WTC11 (cell line): ENCODE data around the gene CHTF18. TPM values are rescaled to one million over a fixed set of nuclear protein-coding genes. Genes with fewer than 3 reads are reported as not detected.

Source experiments
- ATAC-seq: fragments of 200-7000 bp; cut with Tn5 transposase; 2 replicates; pipeline ENCODE4 v1.10.0; 2021; ENCODE audit warnings: mild to moderate bottlenecking, moderate library complexity
- CTCF ChIA-PET: fragments of 300-600 bp; sonication (Branson Sonifier 250); formaldehyde crosslinking; loops from one replicate; lab custom pipeline; 2021; ENCODE audit warnings: antibody characterized with exemption; lab: Charles Lee
- POLR2A ChIA-PET: fragments of 350-600 bp; sonication (Branson Sonifier 250); formaldehyde crosslinking; loops from one replicate; lab custom pipeline; 2021; ENCODE audit warnings: antibody characterized with exemption; lab: Charles Lee
- DNase-seq: peaks from one replicate; pipeline ENCODE4 v3.0.0; 2021; ENCODE audit warnings: low spot score
- H3K27ac Mint-ChIP-seq: 2 replicates; pipeline ENCODE4 v1.8.0; 2021; ENCODE audit warnings: mixed read lengths
- H3K27me3 Mint-ChIP-seq: 2 replicates; pipeline ENCODE4 v1.8.0; 2021; ENCODE audit warnings: low read depth, mild to moderate bottlenecking, moderate library complexity, mixed read lengths
- H3K36me3 Mint-ChIP-seq: 2 replicates; pipeline ENCODE4 v1.8.0; 2021; ENCODE audit warnings: mixed read lengths
- H3K4me1 Mint-ChIP-seq: 2 replicates; pipeline ENCODE4 v1.8.0; 2022; ENCODE audit warnings: mixed read lengths
- H3K4me3 Mint-ChIP-seq: 2 replicates; pipeline ENCODE4 v1.8.0; 2021; ENCODE audit warnings: mild to moderate bottlenecking, moderate library complexity, mixed read lengths
- H3K9me3 Mint-ChIP-seq: 2 replicates; pipeline ENCODE4 v1.8.0; 2021; ENCODE audit warnings: mixed read lengths
- ATF3 ChIP-seq: sonication (generic); formaldehyde crosslinking; conservative IDR thresholded peaks from 2 replicates; pipeline ENCODE4 v1.8.1; 2022; ENCODE audit warnings: mild to moderate bottlenecking, missing genetic modification reagents
- CTCF ChIP-seq: fragments of 200-600 bp; IDR thresholded peaks from 2 replicates; pipeline ENCODE4 v1.8.0; 2022; ENCODE audit warnings: antibody characterized with exemption
- E2F1 ChIP-seq: sonication (generic); formaldehyde crosslinking; IDR thresholded peaks from 2 replicates; pipeline ENCODE4 v1.8.0; 2022; ENCODE audit warnings: mild to moderate bottlenecking, missing genetic modification reagents
- ELF4 ChIP-seq: sonication (generic); formaldehyde crosslinking; IDR thresholded peaks from 2 replicates; pipeline ENCODE4 v1.8.1; 2022; ENCODE audit warnings: low read depth, mild to moderate bottlenecking, moderate library complexity, missing genetic modification reagents
- EMX1 ChIP-seq: fragments of 250-450 bp; sonication (Bioruptor Pico); IDR thresholded peaks from 2 replicates; pipeline ENCODE4 v1.8.0; 2021; ENCODE audit warnings: mild to moderate bottlenecking
- ESRRA ChIP-seq: sonication (generic); formaldehyde crosslinking; IDR thresholded peaks from 2 replicates; pipeline ENCODE4 v1.8.1; 2022; ENCODE audit warnings: mild to moderate bottlenecking, missing genetic modification reagents, borderline replicate concordance
- ETV6 ChIP-seq: sonication (generic); formaldehyde crosslinking; IDR thresholded peaks from 2 replicates; pipeline ENCODE4 v1.8.1; 2022; ENCODE audit warnings: mild to moderate bottlenecking, missing genetic modification reagents
- GABPB1 ChIP-seq: sonication (generic); formaldehyde crosslinking; IDR thresholded peaks from 2 replicates; pipeline ENCODE4 v1.8.1; 2023; ENCODE audit warnings: mild to moderate bottlenecking, missing genetic modification reagents
- KAT7 ChIP-seq: sonication (generic); formaldehyde crosslinking; IDR thresholded peaks from 2 replicates; pipeline ENCODE4 v1.8.1; 2023; ENCODE audit warnings: missing genetic modification reagents, mild to moderate bottlenecking, borderline replicate concordance
- NFATC4 ChIP-seq: fragments of 250-450 bp; sonication (Bioruptor Pico); IDR thresholded peaks from 2 replicates; pipeline ENCODE4 v1.9.0; 2021; ENCODE audit warnings: mild to moderate bottlenecking
- NFE2L1 ChIP-seq: sonication (generic); formaldehyde crosslinking; IDR thresholded peaks from 2 replicates; pipeline ENCODE4 v1.8.1; 2023; ENCODE audit warnings: missing genetic modification reagents
- RORB ChIP-seq: fragments of 250-450 bp; sonication (Bioruptor Pico); IDR thresholded peaks from 2 replicates; pipeline ENCODE4 v1.9.0; 2021; ENCODE audit warnings: mild to moderate bottlenecking
- SMAD3 ChIP-seq: sonication (generic); formaldehyde crosslinking; IDR thresholded peaks from 2 replicates; pipeline ENCODE4 v1.8.0; 2022; ENCODE audit warnings: missing genetic modification reagents, mild to moderate bottlenecking, borderline replicate concordance
- STAT6 ChIP-seq: sonication (generic); formaldehyde crosslinking; conservative IDR thresholded peaks from 2 replicates; pipeline ENCODE4 v1.8.1; 2023; ENCODE audit warnings: mild to moderate bottlenecking, low read depth, missing genetic modification reagents, moderate library complexity
- TCF7 ChIP-seq: sonication (generic); formaldehyde crosslinking; IDR thresholded peaks from 2 replicates; pipeline ENCODE4 v1.8.0; 2022; ENCODE audit warnings: mild to moderate bottlenecking, low read depth, missing genetic modification reagents, moderate library complexity
- TEAD4 ChIP-seq: sonication (generic); formaldehyde crosslinking; IDR thresholded peaks from 2 replicates; pipeline ENCODE4 v1.8.0; 2022; ENCODE audit warnings: mild to moderate bottlenecking, missing genetic modification reagents
- USF2 ChIP-seq: sonication (generic); formaldehyde crosslinking; IDR thresholded peaks from 2 replicates; pipeline ENCODE4 v1.8.1; 2023; ENCODE audit warnings: mild to moderate bottlenecking, missing genetic modification reagents, moderate library complexity
- ZNF121 ChIP-seq: sonication (generic); formaldehyde crosslinking; IDR thresholded peaks from 2 replicates; pipeline ENCODE4 v1.8.0; 2023; ENCODE audit warnings: missing genetic modification reagents
- ZNF138 ChIP-seq: sonication (generic); formaldehyde crosslinking; conservative IDR thresholded peaks from 2 replicates; pipeline ENCODE4 v1.8.1; 2022; ENCODE audit warnings: mild to moderate bottlenecking, moderate library complexity, missing genetic modification reagents
- ZNF423 ChIP-seq: fragments of 250-450 bp; sonication (Bioruptor Pico); IDR thresholded peaks from 2 replicates; pipeline ENCODE4 v2.1.2; 2022; ENCODE audit warnings: mild to moderate bottlenecking, moderate library complexity
- total RNA-seq: library from RNA; stranded (reverse); gene quantifications from 3 replicates; pipeline ENCODE4 v1.2.3, GENCODE V29; 2021
- TF ChIP-seq, protein P1 (sequence below): sonication (generic); formaldehyde crosslinking; IDR thresholded peaks from 2 replicates; pipeline ENCODE4 v1.8.0; 2022; ENCODE audit warnings: mild to moderate bottlenecking, missing genetic modification reagents
- TF ChIP-seq, protein P2 (sequence below): sonication (generic); formaldehyde crosslinking; IDR thresholded peaks from 2 replicates; pipeline ENCODE4 v1.8.1; 2022; ENCODE audit warnings: mild to moderate bottlenecking, missing genetic modification reagents, moderate library complexity, borderline replicate concordance
- TF ChIP-seq, protein P3 (sequence below): sonication (generic); formaldehyde crosslinking; IDR thresholded peaks from 2 replicates; pipeline ENCODE4 v1.8.0; 2022; ENCODE audit warnings: mild to moderate bottlenecking, missing genetic modification reagents

The CHTF18 gene
- total RNA-seq, 1 experiment from 2014 or later = 183 TPM

DNA sequence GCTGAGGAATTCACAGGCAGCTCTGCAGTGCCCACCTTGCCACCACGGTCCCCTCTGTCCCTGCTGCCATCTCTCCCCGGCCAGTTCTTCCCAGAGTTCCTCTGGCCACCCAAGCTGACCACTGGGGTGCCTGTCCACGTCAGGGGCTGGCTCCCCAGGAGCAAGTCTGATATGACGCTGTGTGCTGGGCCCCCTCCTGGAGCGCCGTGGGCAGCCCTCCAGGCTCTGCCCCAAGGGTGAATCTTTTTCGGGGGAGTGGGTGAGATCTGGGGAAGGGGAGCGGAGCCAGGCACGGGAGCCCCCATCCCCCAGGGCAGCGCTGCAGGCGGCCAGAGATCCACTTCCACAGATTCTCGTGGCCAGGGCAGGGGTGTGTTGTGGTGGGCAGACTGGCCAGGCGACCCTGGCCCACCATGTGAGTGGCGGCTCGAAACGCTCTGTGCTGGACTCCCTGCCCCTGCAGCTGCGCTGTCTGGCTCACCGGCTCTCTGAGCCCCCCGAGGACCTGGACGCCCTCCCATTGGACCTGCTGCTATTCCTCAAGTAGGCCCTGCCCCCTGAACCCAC, 24.2 kb upstream of the CHTF18 start:
- POLR2A ChIA-PET = no interaction called here

DNA sequence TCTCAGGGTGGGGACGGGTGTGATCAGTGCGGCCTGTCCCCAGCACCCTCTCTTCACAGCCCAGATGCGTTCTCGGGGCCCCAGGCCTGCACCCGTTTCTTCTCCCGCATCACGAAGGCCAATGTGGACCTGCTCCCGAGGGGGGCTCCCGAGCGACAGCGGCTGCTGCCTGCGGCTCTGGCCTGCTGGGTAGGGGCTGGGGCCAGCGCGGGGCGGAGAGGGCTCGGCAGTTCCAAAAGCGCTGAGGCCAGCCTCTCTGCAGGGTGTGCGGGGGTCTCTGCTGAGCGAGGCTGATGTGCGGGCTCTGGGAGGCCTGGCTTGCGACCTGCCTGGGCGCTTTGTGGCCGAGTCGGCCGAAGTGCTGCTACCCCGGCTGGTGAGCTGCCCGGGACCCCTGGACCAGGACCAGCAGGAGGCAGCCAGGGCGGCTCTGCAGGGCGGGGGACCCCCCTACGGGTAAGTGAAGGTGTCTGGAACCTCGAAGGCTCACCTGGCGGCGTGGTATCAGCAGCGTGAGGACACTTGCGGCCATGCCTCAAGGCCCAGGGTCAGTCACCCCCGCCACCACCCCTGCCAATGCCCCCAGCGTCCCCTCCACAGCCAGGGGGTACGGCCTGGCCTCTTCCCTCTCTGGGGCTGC, 23.5 kb upstream of the CHTF18 start:
- no peak for DNase-seq
- Mint-ChIP-seq H3K36me3 (no peaks in the 10 kb centered on the region), H3K27ac (no peak overlapping the region), H3K4me1 (no peaks in the 10 kb centered on the region), H3K27me3 (no peaks in the 10 kb centered on the region), H3K4me3 (no peak overlapping the region), H3K9me3 (no peaks in the 10 kb centered on the region)
- ChIA-PET POLR2A (no interaction called here), CTCF (no interaction called here)
- TF ChIP-seq ZNF121 (CRISPR knock-in tag) (no peak), RORB (CRISPR knock-in tag) (no peak), ELF4 (CRISPR knock-in tag) (no peak), NFATC4 (CRISPR knock-in tag) (no peak), E2F1 (CRISPR knock-in tag) (no peak), ZNF138 (CRISPR knock-in tag) (no peak), GABPB1 (no peak), ATF3 (CRISPR knock-in tag) (no peak)
- TF ChIP-seq, protein P1, sequence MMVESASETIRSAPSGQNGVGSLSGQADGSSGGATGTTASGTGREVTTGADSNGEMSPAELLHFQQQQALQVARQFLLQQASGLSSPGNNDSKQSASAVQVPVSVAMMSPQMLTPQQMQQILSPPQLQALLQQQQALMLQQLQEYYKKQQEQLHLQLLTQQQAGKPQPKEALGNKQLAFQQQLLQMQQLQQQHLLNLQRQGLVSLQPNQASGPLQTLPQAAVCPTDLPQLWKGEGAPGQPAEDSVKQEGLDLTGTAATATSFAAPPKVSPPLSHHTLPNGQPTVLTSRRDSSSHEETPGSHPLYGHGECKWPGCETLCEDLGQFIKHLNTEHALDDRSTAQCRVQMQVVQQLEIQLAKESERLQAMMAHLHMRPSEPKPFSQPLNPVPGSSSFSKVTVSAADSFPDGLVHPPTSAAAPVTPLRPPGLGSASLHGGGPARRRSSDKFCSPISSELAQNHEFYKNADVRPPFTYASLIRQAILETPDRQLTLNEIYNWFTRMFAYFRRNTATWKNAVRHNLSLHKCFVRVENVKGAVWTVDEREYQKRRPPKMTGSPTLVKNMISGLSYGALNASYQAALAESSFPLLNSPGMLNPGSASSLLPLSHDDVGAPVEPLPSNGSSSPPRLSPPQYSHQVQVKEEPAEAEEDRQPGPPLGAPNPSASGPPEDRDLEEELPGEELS = no peak
- TF ChIP-seq, protein P2, sequence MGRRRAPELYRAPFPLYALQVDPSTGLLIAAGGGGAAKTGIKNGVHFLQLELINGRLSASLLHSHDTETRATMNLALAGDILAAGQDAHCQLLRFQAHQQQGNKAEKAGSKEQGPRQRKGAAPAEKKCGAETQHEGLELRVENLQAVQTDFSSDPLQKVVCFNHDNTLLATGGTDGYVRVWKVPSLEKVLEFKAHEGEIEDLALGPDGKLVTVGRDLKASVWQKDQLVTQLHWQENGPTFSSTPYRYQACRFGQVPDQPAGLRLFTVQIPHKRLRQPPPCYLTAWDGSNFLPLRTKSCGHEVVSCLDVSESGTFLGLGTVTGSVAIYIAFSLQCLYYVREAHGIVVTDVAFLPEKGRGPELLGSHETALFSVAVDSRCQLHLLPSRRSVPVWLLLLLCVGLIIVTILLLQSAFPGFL (CRISPR knock-in tag) = no peak
- ATAC-seq = no peak

More for the DNA sequence above, 24.2 kb upstream of the CHTF18 start:
- TF ChIP-seq TCF7 (CRISPR knock-in tag) (no peak), ZNF423 (no peak)
- no peaks in the 10 kb centered on the region for H3K9me3 Mint-ChIP-seq
- no peak overlapping the region for H3K27ac Mint-ChIP-seq
- CTCF ChIA-PET = interaction anchor here (1.4 kb wide), 1 partner anchor 20 kb away, joined by 4 read pairs; no protein-coding TSS in a partner anchor
- no peaks in the 10 kb centered on the region for H3K4me1 Mint-ChIP-seq
- no peaks in the 10 kb centered on the region for H3K36me3 Mint-ChIP-seq
- no peak overlapping the region for H3K4me3 Mint-ChIP-seq
- ATAC-seq (no peak), DNase-seq (no peak)
- no peaks in the 10 kb centered on the region for H3K27me3 Mint-ChIP-seq

DNA sequence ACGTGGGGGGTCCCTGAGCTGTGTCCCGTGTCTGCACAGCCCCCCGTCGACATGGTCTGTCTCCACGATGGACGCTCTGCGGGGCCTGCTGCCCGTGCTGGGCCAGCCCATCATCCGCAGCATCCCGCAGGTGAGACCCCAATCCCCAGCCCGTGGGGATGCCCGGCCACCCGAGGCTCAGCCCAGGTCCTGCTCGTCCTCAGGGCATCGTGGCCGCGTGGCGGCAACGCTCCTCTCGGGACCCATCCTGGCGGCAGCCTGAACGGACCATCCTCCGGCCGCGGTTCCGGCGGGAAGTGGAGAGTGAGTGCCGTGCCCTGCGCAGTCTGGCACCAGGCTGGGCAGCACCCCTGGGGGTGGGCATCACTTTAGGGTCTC, 22.9 kb upstream of the CHTF18 start:
- no peaks in the 10 kb centered on the region for H3K36me3 Mint-ChIP-seq
- no peaks in the 10 kb centered on the region for H3K27me3 Mint-ChIP-seq
- ChIA-PET POLR2A (no interaction called here), CTCF (interaction anchor here (1.4 kb wide), 1 partner anchor 22 kb away, joined by 4 read pairs; no protein-coding TSS in a partner anchor)
- no peaks in the 10 kb centered on the region for H3K4me1 Mint-ChIP-seq
- H3K4me3 Mint-ChIP-seq = no peak overlapping the region
- no peaks in the 10 kb centered on the region for H3K9me3 Mint-ChIP-seq
- H3K27ac Mint-ChIP-seq = no peak overlapping the region
- ATAC-seq (no peak), DNase-seq (no peak)
- no peak for TF ChIP-seq STAT6 (CRISPR knock-in tag)
- no peak for TF ChIP-seq EMX1 (CRISPR knock-in tag)
- no peak for TF ChIP-seq CTCF
- TF ChIP-seq KAT7 (CRISPR knock-in tag) = no peak
- TF ChIP-seq NFE2L1 (CRISPR knock-in tag) = no peak
- no peak for TF ChIP-seq SMAD3
- no peak for TF ChIP-seq TEAD4 (CRISPR knock-in tag)
- no peak for TF ChIP-seq USF2 (CRISPR knock-in tag)
- TF ChIP-seq ETV6 (CRISPR knock-in tag) = no peak
- TF ChIP-seq, protein P3, sequence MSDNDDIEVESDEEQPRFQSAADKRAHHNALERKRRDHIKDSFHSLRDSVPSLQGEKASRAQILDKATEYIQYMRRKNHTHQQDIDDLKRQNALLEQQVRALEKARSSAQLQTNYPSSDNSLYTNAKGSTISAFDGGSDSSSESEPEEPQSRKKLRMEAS = no peak
- no peak for TF ChIP-seq ESRRA (CRISPR knock-in tag)
